GM21515 (cell line): Measurements from ENCODE around the gene ZNG1F.
"Not testable (repeated sequence)": the region's sequence is repeated elsewhere in the genome, so short reads cannot be mapped to it uniquely, and the experiment has no call there.

Experiments used
- ATAC-seq: cut with Tn5 transposase; IDR thresholded peaks from one replicate; pipeline ENCODE4 v1.9.1; 2021; ENCODE audit not compliant: unreplicated experiment

Gene ZNG1F

DNA sequence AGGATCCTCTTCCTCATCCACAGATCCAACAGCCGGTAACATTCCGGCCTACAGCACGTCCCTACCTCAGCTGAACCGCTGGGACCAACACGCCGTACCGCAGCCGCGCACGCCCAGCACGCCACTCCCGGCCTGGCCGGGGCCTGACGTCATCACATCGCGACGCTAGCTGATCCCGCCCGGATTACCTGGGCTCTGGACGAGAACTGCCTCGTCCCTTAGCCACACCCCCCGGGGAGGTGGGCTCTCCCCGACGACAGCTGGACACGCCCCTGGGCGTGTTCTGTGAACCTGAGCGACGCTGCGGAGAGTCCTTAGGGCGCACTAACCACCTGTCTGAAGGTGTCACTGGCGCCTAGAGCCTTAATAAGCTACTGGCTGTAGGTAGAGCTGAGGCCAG lies at the start of gene ZNG1F:
Gene ZNG1F, minus strand, starts transcription at position 101 of the 400 bp plus-strand sequence. Its CDS starts 59 bp downstream, at position 42.
- not testable (repeated sequence) for ATAC-seq

DNA sequence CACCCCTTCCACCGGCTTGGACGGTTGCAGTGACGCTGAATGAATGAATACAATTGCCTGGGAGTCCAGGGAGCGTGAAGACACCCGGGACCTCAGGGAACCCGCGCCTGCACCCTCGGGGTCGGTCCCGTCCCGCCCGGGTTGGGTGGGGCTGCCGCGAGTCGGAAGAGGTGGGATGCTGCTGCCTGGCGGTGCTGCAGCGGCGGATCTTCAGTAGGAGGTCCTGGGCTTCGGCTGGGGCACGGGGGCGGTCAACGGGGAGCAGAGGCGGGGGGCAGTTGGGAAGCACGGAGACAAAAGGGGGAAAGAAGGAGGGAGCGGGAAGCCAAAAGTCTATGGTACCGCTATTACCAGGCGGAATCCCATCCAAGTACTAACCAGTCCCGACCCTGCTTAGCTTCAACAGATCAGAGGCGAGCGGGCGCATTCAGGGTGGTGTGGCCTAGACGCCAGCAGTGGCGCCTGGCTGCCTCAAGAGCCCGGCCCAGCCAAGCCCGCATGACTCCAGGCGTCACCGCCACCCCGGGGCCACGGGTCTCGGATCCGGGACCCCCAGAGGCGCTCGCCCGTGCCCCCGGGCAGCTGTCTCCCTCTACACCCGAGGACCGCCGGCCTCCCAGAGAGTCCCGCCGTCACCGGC lies 48.1 kb upstream of the ZNG1F start:
- not testable (repeated sequence) for ATAC-seq

DNA sequence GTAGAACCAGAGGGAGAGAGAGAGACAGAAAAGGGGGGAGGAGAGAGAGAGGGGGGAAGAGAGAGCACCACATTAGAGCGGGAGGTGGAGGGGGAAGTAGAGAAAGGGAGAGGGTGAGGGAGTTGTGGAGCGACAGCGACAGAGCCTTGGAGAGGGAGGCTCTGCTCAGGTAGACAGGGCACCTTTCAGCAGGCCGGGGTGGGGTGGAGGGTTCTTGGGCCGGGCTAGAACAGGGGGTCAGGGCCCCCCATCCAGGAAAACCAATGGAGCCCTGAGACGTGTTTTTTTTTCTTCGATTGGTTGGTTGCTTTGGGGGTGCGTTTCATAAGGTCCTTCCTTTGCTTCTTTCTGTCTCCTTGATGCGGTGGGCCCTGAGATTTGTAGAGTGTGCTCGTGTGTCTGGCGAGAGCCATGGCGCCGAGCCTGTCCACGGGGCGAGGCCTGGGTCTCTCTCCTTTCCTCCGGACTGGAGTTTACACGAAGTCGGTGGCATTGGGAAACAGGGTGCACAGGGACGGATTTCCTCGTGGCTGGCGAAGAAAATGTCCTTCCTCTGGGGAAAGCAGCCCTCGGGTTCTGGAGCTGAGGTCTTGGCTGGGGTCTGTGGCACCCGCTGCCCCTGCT lies 47.5 kb upstream of the ZNG1F start:
- not testable (repeated sequence) for ATAC-seq

DNA sequence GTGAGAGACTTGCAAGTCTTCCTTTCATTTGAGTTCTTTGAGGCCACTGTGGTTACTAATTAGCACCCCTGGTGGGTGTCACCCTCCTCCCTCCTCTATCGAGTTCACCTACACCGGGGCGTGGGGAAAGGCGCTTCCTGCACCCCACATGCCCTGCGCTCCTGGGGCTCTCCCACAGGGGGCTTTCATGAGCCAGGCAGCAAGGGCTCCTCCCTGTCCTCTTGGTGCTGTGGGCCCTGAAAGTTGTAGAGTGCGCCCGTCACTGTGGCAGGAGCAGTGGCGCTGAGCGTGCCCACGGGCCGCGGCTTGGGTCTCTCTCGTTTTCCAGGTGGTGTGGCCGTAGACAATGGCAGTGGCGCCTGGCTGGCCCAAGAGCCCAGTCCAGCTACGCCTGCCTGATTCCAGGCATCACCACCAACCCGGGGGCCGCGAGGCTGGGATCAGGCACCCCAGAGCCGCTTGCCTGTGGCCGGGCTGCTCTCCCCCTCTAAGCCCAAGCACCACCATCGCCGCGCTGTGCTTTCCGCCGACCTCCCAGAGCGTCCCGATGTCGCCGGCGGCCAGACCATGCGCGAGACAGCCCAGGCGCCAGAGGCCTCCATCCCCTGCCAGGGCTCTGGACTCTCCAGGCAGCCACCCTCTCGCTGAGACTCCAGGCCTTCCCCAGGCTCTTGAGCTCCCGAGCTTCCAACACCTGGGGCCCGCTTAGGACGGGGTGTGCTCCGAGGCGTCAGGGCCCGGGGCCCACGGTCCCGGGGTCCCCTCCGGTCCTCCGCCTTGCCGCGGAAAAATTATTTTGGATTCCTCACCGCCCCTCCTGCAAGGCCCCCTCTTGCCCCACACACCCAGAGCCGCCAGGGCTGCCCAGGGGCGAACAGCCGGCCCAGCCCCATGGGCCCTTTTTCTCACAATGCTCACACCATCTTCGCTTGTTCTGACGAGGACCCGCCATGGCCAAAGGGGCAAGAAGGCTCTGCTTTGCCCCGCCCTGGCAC lies 46.0 kb upstream of the ZNG1F start:
- peak; percentile 100 for ATAC-seq

DNA sequence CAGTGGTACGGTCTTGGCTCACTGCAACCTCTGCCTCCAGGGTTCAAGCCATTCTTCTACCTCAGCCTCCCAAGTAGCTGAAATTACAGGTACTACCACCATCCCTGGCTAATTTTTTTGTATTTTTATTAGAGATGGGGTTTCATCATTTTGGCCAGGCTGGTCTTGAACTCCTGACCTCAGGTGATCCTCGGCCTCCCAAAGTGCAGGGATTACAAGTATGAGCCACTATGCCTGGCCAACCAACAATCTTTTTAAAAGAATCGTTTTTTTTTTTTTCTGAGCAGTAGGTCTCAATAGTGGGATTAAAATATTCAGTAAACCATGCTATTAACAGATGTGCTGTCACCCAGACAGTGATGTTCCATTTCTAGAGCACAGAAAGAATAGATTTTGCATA lies 45.1 kb upstream of the ZNG1F start:
- peak; percentile 11 for ATAC-seq

DNA sequence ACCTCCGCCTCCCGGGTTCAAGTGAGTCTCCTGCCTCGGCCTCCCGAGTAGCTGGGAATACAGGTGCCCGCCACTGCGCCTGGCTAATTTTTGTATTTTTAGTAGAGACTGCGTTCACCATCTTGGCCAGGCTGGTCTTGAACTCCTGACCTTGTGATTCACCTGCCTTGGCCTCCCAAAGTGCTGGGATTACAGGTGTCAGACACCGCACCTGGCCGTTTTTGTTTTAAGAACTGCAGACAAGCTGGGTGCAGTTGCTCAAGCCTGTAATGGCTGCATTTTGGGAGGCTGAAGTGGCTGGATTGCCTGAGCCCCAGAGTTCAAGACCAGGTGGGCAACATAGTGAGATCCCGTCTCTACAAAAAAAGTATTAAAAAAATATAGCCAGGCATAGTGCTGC lies 43.2 kb upstream of the ZNG1F start:
- not testable (repeated sequence) for ATAC-seq

DNA sequence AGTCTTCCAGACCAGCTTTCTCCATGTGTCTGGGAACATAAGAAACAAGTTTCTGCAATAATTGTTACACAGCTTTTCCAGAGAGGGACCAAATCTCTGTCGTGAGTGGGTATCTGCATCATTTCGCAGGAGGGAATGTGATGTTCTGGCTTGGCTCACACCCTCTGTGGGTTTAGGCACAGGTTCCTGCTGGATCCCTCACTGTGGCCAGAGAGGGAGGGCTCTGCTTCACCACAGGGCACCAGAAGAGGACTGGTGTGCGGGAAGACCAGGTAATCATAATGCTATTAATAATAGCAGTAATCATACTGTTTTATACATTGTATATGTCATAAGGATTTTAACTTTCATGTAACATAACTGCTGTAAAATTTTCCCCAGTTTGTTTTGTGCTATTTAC lies 41.3 kb upstream of the ZNG1F start:
- ATAC-seq: not testable (repeated sequence)

DNA sequence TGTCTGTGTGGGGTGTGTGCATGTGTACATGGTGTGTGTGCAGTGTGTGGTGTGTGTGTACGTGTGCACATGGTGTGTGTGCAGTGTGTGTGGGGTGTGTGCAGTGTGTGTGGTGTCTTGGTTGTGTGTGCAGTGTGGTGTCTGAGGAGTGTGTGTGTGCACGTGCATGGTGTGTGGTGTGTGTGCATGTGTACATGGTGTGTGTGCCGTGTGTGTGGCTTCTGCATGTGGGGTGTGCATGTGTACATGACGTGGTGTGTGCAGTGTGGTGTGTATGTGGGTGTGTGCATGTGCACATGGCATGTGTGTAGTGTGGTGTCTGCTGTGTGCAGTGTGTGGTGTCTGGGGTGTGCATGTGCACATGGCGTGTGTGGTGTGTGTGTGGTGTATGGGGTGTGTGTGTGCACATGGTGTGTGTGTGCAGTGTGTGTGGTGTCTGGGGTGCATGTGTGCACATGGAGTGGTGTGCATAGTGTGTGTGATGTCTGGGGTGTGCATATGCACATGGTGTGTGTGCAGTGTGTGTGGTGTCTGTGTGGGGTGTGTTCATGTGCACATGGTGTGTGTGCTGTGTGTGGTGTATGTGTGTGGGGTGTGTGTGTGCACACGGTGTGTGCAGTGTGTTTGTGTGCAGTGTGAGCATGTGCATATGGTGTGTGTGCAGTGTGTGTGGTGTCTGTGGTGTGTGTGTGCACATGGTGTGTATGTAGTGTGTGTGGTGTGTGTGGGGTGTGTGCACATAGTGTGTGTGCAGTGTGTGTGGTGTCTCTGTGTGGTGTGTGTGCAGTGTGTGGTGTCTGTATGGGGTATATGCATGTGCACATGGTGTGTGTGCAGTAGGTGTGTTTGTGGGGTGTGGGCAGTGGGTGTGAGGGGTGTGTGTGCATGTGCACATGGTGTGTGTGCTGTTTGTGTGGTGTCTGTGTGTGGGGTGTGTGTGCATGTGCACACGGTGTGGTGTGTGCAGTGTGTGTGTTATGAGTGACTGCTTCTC lies 40.6 kb upstream of the ZNG1F start:
- ATAC-seq: peak; percentile 33

DNA sequence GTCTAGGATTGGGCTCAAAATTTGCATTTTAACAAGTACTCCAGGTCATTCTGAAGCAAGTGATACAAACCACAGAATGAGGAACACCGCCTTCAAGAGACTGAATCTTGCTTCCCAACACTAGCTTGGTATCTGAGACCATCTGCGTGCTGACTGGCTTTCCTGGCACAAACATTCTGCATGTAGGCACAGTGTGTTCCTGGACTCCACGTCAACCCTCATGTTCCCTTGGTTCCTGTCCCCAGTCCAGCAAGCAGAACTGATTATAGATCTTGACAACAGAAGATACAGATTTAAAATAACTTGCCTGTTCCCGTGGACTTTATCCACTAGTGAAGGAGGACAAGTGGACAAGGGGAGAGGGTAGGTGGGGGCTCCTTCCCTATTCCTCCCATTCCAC lies 30.7 kb upstream of the ZNG1F start:
- ATAC-seq: not testable (repeated sequence)

DNA sequence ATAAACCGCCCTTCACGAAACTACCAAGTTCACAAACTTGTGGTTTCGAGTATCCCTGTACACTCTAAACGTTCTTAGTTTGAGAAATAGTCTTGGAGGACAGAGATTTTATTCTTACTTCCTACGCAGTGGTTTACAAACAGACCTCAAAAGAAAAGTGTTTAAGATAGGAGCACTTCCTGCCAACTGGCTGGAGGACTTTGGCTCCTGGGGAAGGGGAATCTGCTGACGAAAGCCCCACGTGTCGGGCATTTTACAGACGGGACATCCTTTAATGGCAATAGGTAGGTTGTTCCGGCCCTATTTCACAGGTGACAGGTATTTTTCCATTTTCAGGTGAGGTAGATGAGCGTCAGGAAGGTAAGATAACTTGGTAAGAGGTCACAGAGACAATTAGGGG lies 678 bp downstream of the ZNG1F start:
- ATAC-seq: not testable (repeated sequence)

DNA sequence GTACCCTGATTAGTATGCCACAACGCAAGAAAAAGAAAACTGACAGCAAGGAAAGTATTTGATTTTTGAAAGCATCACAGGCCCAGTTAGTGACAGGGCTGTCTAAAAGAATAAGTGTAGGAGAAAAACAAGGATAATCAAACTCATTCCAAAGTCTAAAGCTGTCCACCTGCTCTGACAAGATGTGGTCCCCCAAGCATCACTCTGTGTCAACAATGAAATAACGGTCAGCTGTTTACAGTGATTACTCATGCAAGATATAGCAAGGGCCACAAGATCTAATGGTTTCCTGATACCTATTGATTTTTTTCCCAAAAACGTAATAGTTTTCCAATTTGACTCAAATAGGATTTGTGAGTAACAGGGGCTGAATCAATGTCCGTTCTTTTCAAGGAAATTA lies 14.1 kb downstream of the ZNG1F start:
- not testable (repeated sequence) for ATAC-seq

DNA sequence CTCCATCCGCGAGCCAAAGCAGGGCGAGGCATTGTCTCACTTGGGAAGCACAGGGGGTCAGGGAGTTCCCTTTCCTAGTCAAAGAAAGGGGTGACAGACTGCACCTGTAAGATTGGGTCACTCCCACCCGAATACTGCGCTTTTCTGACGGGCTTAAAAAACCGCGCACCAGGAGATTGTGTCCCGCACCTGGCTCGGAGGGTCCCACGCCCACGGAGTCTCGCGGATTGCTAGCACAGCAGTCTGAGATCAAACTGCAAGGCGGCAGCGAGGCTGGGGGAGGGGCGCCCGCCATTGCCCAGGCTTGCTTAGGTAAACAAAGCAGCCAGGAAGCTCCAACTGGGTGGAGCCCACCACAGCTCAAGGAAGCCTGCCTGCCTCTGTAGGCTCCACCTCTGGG lies 39.0 kb downstream of the ZNG1F start:
- not testable (repeated sequence) for ATAC-seq

DNA sequence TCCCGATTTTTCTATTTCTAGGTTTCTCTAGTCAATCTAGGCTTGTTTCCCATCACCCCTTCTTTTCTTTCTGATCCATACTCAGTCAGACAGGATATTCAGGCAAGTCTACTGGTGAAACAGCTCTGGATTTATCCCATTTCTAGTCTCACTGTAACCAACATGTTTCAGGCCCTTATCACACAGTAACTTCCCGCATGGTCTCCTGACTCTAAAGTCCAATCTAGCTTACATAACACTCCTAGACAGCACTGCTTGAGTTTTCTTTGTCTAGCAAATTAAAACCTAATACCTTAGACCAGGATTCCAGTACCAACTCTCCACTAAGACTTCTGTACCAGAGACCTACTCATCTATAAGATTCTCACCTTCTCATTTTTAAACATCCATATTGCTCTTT lies 47.2 kb downstream of the ZNG1F start:
- ATAC-seq: not testable (repeated sequence)

DNA sequence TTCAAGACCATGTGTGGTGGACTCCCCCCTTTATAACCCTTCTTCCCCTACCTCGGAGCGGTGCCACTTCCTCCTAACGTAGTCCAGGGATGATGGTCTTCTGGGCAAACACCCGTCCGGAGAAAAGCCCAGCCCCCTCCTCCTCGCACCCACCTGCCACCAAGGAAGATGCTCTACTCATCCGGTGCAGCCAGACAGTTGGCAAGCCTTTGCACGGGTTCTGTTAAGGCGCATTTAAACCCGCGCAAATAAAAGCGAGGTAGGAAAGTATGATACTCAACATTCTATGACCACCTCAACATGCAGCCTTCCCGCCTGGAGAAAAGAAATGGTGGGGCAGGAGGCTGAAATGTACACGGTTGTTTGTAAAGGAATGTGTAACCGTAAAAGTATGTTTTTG lies 60.5 kb downstream of the ZNG1F start, which contains the start of gene FOXD4L6:
Gene FOXD4L6, minus strand, starts transcription at position 101 of the 400 bp plus-strand sequence. CDS start 298 bp downstream, outside the sequence.
- not testable (repeated sequence) for ATAC-seq

DNA sequence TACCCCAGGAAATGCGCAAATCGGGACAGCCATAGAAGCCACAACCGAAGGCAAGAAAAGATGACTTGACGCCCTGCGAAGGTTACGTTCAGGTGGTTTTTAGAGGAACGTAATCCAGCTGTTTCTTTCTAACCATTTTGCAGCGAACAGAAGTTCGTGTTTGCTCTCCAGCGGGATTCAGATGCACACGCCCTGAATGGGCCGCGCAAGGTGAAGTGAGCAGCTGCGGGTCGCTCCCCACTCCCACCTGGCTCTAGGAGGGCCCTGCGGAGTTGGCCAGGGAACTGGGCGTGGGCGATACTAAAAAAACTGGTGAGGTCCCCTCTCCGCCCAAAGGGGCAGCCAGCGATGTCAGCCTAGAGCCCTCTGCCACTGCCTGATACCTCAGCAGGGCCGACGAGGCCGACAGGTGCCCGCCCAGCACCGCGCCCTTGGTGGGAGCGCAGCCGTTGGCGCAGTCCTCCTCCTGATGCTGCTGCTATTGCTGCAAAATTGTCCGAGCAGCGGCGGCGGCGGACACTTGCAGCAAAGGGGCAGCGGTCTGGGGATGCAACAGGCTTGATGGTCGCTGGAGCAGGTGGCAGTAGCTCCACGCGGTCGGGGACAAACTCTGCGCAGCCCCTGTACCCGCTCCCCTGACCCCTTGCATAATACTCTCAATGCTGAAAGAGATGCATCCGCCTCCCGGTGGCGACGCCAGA lies 62.2 kb downstream of the ZNG1F start:
- not testable (repeated sequence) for ATAC-seq

DNA sequence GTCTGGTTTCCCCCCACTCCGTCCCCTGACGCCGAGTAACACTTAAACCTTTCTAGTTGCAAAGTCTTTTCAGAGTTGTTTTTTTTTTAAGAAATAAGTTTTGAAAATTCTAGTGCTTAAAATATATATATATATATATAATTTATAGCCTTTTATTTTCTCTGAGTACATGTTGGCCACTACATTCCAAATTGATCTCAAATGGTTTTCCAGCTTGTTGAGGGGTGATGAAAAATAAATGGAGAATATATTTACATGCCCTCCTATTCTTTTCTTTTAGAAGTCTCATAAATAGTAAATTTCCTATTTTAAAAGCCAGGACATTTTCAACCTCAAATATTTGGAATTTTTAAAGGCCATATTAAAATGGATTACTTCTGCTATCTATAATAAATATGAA lies 63.2 kb downstream of the ZNG1F start:
- not testable (repeated sequence) for ATAC-seq

DNA sequence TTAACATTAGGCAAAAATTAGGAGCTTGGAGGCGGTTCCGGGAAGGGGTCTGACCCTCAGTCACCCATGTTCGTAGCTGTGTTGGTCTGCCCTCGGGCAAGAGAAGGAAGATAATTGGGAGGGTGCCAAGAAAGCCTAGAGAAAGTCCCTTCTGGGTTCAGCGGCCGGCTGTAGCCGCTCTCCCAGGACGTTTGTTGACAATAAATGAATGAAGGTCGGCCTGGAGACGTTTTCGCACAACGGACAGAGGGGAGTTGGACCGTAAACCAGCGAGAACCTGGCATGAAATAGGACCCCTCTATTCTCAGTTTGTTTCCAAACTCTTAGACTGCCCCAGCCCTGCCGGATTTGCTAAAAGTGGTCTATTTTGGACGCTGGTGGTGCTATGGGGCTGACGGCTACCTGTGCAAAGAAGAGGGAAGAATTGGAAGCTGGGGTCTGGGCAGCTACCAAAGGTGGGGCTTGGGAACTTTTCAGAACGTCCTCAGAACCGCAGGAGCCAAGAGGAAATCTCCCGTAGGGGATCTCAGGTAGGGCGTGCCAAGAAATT lies 63.9 kb downstream of the ZNG1F start:
- ATAC-seq: not testable (repeated sequence)

DNA sequence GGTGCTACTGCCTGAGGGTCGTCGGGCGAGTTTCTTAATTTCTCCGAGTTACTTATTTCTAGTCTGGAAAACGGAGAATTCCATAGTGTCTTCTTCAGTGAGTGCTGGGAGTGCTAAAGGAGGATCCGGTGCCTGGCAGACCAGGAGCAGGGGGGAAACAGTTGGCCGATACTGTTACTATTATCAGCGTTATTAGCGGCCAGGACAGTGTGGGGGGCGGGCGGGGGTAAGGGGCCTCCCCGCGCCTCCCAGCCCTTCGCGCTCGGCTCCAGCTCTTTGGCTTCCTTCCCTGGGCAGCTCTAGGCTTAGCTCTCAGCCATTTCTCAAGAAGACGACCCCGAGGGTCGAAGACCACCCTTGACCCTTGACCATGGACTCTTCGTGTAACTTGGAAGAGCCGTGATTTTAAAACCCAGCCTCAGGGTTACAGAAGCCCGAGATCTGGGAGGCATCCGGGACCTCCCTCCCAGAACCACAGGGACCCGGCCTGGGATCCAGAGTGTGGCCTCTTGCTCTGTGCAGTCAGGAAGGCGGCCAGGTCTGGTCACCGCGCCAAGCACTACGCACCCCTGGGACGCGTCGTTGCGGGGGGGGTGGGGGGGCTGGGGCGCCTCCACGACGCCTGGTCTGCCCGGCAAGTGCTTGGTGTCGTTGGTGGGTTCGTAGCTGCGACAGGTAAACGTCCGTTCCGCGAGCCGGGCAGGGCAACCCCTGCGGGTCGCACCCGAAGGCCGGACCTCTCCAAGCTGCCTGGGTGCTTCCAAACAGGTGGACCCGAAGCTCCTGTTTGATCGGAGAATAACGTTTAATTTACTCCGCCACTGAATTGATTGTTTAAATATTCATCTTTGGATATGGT lies 64.6 kb downstream of the ZNG1F start:
- not testable (repeated sequence) for ATAC-seq
